HG03064 (cell line): ENCODE measurements around the gene PHF24.
"Not testable (repeated sequence)": the region's sequence is repeated elsewhere in the genome, so short reads cannot be mapped to it uniquely, and the experiment has no call there.

Experiments used
- ATAC-seq: cut with Tn5 transposase; IDR thresholded peaks from one replicate; pipeline ENCODE4 v1.9.1; 2021; ENCODE audit warnings: low read depth; ENCODE audit not compliant: unreplicated experiment

The PHF24 gene

DNA sequence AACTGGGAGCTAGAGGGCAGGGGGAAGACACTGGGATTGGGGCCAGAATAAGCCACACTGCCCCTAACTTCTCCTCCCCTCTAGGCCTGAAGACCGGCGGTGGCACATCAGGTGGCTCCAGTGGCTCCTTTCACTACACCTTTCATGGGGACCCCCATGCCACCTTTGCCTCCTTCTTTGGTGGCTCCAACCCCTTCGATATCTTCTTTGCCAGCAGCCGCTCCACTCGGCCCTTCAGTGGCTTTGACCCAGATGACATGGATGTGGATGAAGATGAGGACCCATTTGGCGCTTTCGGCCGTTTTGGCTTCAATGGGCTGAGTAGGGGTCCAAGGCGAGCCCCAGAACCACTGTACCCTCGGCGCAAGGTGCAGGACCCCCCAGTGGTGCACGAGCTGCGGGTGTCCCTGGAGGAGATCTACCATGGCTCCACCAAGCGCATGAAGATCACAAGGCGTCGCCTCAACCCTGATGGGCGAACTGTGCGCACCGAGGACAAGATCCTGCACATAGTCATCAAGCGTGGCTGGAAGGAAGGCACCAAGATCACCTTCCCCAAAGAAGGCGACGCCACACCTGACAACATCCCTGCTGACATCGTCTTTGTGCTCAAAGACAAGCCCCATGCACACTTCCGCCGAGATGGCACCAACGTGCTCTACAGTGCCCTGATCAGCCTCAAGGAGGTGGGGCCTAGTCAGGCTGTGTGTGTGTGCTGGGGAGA, 38.3 kb downstream of the PHF24 start:
- ATAC-seq: no peak

DNA sequence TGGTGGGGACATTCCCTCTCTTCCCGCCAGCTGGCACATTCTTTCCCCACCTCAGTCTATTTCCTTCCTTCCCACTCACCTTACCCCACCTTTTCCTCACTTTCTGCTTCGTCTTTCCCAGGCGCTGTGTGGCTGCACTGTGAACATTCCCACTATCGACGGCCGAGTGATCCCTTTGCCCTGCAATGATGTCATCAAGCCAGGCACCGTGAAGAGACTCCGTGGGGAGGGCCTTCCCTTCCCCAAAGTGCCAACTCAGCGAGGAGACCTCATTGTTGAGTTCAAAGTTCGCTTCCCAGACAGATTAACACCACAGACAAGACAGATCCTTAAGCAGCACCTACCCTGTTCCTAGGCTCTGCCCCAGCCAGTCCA, 38.8 kb downstream of the PHF24 start:
- ATAC-seq: no peak

DNA sequence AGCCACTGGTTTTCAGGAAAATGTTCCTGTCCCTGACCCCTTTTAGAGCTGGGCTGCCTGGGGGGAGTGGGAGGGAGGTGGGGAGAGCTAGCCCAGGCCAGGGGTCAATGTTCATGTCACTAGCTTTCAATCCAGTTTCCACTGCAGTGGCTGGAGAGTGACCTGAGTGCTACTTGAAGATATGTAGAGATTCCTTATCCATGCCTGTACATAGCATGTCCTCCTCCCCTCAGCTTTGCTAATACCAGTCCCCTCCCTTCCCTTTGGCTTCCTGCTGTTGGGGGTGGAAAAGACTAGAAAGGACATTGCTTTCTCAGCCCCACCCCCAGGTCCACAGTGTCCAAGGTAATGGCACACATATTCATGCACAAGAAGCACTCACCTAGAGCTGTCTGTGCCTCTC, 39.3 kb downstream of the PHF24 start:
- ATAC-seq: no peak

- no peak for ATAC-seq
Observed at GRCh38 chr9:34998266-34998665, 40.2 kb downstream of the PHF24 start.

- no peak for ATAC-seq
Observed at GRCh38 chr9:34999576-34999975, 41.5 kb downstream of the PHF24 start.

DNA sequence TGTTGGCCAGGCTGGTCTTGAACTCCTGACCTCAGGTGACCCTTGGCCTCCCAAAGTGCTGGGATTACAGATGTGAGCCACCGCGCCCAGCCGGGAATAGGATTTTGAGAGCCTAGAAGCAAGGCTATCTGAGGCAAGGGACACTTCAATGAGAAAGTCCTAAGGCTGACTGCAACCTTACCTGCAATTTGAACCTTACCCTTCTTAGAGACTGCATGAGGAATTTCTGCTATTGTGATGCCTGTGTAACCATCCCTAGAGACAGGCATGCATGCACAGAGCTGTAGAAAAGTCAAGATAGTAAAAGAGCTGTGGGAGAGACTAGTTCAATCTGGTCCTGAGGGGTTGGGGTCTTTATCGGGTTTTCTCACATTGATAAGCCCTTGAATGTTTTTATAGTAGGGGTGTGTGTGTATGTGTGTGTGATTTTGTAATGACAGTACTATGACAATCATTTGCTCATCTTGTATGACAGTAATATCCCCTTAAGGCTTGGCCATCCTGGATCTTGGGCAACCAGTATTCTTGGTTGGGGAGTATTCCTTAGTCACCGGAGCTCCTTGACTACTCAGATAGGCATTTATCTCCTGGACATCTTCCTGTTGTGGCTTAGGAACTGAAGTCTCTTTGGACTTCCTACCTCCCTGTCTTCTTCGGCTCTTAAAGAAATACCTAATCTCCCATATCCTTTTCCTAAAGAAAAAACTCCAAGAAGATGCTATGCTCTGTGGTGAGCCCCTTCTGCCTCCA, 42.6 kb downstream of the PHF24 start:
- no peak for ATAC-seq

DNA sequence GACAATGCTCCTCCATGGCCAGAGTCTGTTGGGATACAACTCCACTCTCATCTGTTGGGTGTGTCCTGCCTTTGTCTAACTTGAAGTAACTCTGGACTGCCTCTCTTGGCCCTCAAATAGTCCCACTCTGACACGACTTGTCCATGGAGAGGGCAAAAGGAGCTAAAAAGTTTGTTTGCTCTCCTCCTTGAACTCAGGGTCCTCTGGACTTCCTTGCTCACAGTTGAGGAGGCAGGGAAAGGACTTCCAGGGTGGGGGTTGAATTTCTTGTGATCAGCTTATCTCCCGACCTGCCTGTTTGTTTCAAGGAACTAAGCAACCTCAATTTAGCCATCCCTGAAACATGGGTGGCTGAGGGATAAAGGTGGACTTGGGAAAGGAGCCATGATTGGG, 43.2 kb downstream of the PHF24 start:
- ATAC-seq: no peak

- ATAC-seq: no peak
Observed at GRCh38 chr9:35001803-35002502, 43.9 kb downstream of the PHF24 start.

GRCh38 chr9:35002623-35003022, 44.5 kb downstream of the PHF24 start:
- no peak for ATAC-seq

DNA sequence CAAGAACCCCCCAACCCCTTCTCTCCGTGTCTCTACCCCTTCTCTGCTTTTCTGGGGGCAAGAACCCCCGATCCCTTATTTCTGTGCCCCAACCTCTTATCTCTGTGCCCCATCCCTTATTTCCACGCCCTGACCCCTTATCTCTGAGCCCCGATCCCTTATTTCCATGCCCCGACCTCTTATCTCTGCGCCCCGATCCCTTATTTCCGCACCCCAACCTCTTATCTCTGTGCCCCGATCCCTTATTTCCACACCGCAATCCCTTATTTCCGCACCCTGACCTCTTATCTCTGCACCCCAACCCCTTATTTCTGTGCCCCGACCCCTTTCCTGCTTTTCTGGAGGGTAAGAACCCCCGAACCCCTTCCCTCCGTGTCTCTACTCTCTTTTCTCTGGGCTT, 46.2 kb downstream of the PHF24 start:
- ATAC-seq: not testable (repeated sequence)

DNA sequence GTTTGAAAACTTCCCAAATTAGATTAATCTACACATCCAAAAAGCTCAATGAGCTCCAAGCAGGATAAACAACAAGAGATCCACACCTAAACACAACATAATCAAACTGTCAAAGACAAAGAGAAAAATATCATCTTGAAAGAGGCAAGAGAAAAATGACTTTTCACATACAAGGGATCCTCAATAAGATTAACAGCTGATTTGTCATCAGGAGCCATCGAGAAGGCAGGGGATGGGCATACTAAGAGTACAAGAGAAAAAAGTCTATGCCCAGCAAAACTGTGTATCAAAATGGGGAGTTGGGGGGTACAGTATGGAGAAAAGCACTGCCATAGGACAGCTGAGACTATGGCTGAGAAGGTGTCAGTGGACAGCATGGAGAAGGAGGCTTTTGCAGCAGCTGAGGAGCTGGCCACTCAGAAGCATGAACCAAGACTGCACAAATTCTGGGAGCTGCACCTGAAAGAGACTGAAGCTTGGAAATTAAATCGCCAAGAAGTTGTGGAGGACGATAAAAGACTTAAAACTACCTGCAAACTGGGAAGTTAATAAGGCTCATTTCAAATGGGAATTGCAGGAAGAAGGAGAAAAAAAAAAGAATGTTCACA, 52.4 kb downstream of the PHF24 start:
- ATAC-seq: no peak

- ATAC-seq: no peak
Observed at GRCh38 chr9:35014517-35014916, 56.4 kb downstream of the PHF24 start.

DNA sequence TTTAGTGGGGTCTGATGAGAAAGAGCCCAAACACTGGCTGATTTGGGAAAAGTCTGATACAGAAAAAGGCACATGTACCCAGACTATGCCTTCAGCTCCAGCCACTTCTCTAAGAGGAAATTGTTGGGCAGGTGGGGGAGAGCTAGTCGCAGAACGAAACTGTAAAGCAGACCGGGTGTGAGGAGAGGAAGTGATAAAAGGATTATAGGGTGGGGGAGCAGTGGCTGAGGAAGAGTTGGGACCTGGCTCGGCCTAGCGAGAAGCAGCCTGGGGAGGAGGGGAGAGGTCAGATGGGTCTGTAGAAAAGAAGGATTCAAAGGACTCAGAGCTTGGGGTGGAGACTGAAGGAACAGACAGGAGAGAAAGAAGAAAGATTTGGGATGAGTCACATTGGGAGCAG, 65.4 kb downstream of the PHF24 start:
- not testable (repeated sequence) for ATAC-seq

DNA sequence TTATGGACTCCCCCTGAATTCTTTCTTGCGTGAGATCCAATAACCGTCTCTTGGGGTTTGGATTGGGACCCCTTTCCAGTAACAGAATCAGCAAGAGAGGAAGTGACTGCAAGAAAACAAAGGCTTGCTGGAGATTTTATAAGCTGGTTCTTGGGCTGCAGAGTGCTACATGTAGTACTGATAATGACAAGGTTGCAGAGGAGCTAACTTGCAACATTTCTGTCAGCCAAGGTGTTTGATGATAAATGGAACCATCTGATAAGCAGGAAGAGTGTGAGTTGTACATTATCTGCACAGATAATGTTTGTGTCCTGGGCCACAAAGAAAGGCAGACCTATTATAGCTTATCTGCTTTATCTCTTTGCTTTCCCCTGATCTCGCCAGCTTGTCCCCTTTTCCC, 68.6 kb downstream of the PHF24 start:
- ATAC-seq: no peak

DNA sequence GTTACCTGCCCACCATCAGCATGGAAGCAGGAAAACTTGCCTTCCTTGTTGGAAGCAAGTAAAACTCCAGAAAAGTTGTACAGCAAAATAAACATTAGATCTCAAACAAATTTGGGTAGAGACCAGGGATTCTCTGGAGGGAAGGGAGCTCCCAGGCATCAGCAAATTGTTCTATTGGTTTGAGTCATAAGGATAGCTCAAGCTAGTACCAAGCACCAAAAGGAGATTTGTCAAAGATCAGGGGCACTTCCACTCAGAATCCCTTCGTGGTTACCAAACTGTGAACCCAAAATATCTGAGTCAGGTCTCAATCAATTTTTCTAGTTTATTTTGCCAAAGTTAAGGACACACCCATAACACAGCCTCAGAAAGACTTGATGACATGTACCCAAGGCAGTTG, 69.3 kb downstream of the PHF24 start:
- ATAC-seq: no peak

GRCh38 chr9:35027860-35028259, 69.8 kb downstream of the PHF24 start:
- no peak for ATAC-seq

DNA sequence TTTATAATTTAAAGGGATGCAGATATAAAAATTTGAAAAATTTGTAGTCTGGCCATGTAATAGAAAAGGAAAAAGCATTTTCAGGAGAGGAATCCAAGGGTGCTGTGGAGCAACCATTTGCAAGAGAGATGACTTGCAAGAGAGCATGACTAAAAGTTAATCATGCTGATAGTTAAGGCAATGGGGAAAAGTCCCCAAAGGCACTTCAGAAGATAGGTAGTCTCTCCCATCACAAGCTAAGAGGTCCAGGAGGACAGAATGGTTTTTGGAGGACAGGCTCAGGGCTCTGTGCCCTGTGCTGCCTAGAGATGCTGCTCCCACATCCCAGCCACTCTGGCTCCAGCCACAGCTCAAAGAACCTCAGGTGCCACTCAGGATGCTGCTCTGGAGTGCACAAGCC, 70.3 kb downstream of the PHF24 start:
- ATAC-seq: no peak

- no peak for ATAC-seq
Observed at GRCh38 chr9:35029241-35029640, 71.2 kb downstream of the PHF24 start.

DNA sequence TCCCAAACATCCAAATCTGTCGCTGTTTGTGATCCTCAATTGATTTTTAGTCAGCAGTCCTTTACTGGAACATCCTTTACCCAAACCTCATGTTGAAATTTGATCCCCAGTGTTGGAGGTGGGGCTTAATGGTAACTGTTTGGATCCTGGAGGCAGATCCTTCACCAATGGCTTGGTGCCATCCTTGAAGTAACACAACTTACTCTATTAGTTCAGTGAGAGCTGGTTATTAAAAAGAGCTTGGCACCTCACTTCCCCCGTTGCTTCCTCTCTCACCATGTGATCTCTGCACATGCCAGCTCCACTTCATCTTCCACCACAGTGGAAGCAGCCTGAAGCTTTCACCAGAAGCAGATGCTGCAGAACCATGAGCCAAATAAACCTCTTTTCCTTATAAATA, 71.8 kb downstream of the PHF24 start:
- ATAC-seq: no peak
